Coronary artery (tissue), 2 donors: ENCODE results near the gene EDIL3.
A peak's percentile ranks its signal among the peaks of the same experiment; 100 is the strongest.

Experiments
- DNase-seq: peaks from one replicate; pipeline ENCODE4 v3.0.0-alpha.2; 2017; ENCODE audit warnings: low spot score
- H3K27ac ChIP-seq, 2 donors: fragments of 200-600 bp; sonication (generic); one replicate each; pipeline ENCODE4 v1.5.1; 2016 to 2019
- H3K4me3 ChIP-seq: fragments of 200-600 bp; sonication (generic); 2 replicates; pipeline ENCODE4 v1.5.1; 2016; ENCODE audit warnings: mild to moderate bottlenecking, moderate library complexity
- TF ChIP-seq, protein P1 (sequence below): fragments of 200-600 bp; sonication (generic); IDR thresholded peaks from one replicate; pipeline ENCODE4 v1.5.1; 2019; ENCODE audit warnings: antibody characterized with exemption

EDIL3 gene

DNA sequence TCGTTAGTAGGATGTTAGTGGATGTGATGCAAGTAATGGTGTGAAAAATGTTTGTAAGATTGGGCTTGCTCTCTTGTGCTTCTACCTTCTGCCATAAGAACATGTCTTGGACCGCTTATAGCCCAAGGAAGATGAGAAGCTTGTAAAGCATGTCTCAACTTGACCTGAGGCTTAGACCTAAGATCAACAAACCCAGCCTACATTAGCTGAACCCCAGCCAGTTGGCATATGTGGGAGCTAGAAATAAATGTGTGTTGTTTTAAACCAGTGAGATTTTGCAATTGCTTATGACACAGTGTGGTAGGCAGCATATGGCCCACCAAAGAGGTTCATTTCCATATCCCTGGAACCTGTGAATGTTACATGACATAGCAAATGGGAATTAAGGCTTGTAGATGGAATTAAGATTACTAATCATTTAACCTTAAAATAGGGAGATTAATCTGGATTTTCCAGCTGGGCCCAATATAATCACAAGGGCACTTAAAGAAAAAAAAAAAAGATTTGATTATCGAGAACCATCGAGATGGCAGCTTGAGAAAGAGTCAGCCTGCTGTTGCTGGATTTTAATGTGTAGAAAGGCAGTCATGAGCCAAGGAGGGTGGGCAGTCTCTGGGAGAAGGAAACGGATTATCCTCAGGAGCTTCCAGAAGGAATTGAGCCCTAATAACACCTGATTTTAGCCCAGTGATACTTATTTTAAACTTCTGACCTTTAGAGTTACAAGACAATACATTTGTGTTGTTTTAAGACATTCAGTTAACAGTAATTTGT lies 27.3 kb upstream of the EDIL3 start:
- no peak for DNase-seq
- TF ChIP-seq, protein P1, sequence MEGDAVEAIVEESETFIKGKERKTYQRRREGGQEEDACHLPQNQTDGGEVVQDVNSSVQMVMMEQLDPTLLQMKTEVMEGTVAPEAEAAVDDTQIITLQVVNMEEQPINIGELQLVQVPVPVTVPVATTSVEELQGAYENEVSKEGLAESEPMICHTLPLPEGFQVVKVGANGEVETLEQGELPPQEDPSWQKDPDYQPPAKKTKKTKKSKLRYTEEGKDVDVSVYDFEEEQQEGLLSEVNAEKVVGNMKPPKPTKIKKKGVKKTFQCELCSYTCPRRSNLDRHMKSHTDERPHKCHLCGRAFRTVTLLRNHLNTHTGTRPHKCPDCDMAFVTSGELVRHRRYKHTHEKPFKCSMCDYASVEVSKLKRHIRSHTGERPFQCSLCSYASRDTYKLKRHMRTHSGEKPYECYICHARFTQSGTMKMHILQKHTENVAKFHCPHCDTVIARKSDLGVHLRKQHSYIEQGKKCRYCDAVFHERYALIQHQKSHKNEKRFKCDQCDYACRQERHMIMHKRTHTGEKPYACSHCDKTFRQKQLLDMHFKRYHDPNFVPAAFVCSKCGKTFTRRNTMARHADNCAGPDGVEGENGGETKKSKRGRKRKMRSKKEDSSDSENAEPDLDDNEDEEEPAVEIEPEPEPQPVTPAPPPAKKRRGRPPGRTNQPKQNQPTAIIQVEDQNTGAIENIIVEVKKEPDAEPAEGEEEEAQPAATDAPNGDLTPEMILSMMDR = no peak
- H3K4me3 ChIP-seq = no peak overlapping the region
- H3K27ac ChIP-seq = no peak overlapping the region

DNA sequence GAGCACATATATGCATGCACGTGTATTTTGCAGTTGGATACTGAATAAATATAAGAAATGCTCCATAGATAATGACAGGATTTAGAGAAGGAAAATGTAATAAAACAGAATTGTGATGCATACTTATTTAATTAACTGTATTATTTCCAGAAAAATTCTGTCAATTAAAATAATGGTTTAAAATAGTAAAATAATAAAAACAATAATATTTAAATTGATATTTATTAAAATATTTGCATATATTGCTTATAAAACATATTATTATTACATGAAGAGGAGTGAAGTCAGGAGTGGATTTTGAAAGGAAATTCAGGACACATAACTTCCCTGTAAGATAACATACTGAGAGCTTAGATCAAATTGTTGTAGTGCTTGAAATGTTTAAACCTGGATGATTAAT lies 21.4 kb upstream of the EDIL3 start:
- TF ChIP-seq, protein P1 = no peak
- H3K27ac ChIP-seq = no peak overlapping the region
- no peak overlapping the region for H3K4me3 ChIP-seq
- DNase-seq = no peak

DNA sequence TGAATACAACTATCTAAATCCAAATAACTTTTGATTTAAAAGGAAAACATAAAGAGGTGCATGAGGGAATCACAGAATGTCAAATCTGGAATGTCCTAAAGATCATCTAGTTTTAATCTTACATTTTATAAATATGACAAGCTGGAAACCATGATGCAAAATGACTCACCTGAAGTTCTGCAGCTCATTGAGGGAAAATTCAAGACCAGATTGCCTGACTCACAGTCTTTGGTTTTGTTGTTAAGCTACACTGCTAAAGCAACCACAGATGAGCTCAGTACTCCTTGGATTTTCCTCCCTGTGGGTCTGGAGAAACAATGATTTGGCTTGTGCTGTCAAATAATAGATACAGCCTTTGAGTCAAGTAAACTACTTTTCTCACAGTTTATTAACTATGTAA lies 19.1 kb upstream of the EDIL3 start:
- no peak overlapping the region for H3K4me3 ChIP-seq
- no peak overlapping the region for H3K27ac ChIP-seq
- TF ChIP-seq, protein P1 = no peak
- DNase-seq = no peak

DNA sequence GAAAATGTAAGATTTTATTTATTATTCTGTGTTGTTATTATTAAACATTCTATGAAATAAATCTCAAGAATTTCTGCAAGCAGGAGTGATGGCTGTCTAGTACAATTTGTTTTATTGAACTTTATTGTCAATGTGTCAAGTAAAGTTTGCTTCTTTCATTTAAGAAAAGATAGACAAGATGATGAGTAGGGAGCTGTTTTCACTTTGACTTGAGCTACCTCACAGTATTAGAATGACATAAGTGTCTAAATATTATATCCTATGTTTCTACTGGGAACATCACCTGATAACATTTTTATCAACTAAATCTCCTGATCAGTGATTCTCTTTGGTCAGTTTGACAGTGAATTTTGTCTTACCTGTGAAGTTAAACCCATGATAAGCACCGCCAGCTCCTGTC lies 12.7 kb upstream of the EDIL3 start:
- no peak overlapping the region for H3K4me3 ChIP-seq
- TF ChIP-seq, protein P1 = no peak
- H3K27ac ChIP-seq = no peak overlapping the region
- no peak for DNase-seq

DNA sequence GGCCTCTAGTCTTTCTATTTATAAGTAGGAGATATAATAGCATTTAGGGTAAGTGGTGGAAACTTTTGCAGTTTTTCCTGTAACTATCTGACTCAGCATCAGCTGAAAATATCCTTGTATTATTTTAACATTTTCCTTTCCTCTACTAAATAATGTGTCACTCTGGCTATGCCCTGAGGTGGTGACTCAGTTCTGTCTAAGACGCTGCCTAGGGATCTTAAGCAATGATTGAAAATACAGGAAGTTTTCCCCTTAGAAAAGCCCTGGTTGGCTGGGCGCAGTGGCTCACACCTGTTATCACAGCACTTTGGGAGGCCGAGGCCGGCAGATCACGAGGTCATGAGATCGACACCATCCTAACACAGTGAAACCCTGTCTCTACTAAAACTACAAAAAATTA lies 9.3 kb upstream of the EDIL3 start:
- DNase-seq = no peak
- Histone ChIP-seq H3K27ac (peak overlapping the region; percentile 55 to 71), H3K4me3 (peak overlapping the region; percentile 25)
- TF ChIP-seq, protein P1 = no peak

DNA sequence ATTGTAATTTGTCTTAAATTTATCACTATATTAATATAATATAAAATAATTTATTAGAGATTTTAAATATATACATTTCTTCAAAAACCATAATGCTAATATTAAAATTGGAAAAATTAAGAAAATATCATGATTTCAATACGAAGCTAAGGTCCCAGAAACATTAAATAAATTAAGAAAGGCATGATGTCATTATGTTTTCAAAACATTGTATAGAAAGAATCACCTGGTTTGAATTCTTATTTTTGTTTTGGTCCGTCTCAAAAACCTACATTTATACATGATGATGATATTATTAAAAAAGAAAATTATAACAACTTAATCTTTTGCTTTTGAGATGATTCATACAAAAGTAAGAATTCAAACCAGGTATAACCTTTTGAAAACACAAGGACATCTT lies 8.2 kb upstream of the EDIL3 start:
- no peak for DNase-seq
- Histone ChIP-seq H3K27ac (no peak overlapping the region), H3K4me3 (no peak overlapping the region)
- TF ChIP-seq, protein P1 = no peak

DNA sequence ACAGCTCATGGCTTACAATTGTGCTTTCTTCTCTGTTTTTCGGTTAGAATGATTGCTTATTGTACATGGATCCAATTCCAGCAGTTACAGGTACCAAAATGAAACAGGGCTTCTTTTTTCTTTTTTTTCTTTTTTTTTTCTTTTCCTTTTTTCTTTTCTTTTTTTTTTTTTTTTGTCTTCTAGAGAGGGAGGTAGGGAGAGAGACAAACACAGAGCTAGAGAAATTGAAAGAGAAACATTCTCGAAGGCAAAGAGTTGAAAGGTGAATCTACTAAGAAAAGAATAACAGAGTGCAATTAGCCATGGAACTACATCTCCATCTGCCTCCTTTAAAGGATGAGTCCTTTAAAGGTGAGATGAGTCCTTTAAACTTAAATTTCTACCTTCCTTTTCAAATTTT lies 1.0 kb upstream of the EDIL3 start:
- TF ChIP-seq, protein P1 = no peak
- Histone ChIP-seq H3K4me3 (peak overlapping the region; percentile 90), H3K27ac (peak overlapping the region; percentile 91)

More for the DNA sequence above, 1.0 kb upstream of the EDIL3 start:
- no peak for DNase-seq
